Lower leg skin (tissue), 4 donors: Measurements from ENCODE around the gene UBAC2. TPM values are rescaled to one million over a fixed set of nuclear protein-coding genes. Genes with fewer than 3 reads are reported as not detected.

Experiments used
- DNase-seq, 2 donors: peaks; one replicate each; pipeline ENCODE4 v3.0.0-alpha.2; 2019; ENCODE audit warnings: low spot score in 2 of 2
- H3K4me3 ChIP-seq: fragments of 200-600 bp; sonication (generic); 2 replicates; pipeline ENCODE4 v1.5.1; 2017; ENCODE audit warnings: mild to moderate bottlenecking, low read depth; ENCODE audit not compliant: poor library complexity, severe bottlenecking
- POLR2A ChIP-seq, 2 donors: fragments of 450-650 bp; IDR thresholded peaks; one replicate each; pipeline ENCODE4 v1.6.1; 2016 to 2017; ENCODE audit warnings: antibody characterized with exemption in 2 of 2, mild to moderate bottlenecking in 1 of 2, moderate library complexity in 1 of 2
- WGBS, 2 donors: methylation state at CpG; one replicate each; pipeline ENCODE4 v1.1.5; 2018; 5-methylcytosine and 5-hydroxymethylcytosine counted together
- intact Hi-C: fragments of 100-400 bp; cut with DNase I; formaldehyde crosslinking; loops from one replicate; pipeline ENCODE4 v1.15.0; 2023; ENCODE audit warnings: low total_unique reads
- total RNA-seq, 4 donors: library from RNA; depleted of rRNA; stranded (reverse); fragments of >200 nt; gene quantifications; one replicate each; pipeline ENCODE4 v1.1.0, GENCODE V29; 2016
- TF ChIP-seq, protein P1 (sequence below), 3 donors: fragments of 450-650 bp; IDR thresholded peaks; one replicate each; pipeline ENCODE4 v1.5.1; 2016; ENCODE audit warnings: antibody characterized with exemption in 3 of 3, mild to moderate bottlenecking in 3 of 3, moderate library complexity in 2 of 3

The UBAC2 gene
- total RNA-seq, 4 donors from 2014 or later, result 94.8 to 125 (median 106) TPM

DNA sequence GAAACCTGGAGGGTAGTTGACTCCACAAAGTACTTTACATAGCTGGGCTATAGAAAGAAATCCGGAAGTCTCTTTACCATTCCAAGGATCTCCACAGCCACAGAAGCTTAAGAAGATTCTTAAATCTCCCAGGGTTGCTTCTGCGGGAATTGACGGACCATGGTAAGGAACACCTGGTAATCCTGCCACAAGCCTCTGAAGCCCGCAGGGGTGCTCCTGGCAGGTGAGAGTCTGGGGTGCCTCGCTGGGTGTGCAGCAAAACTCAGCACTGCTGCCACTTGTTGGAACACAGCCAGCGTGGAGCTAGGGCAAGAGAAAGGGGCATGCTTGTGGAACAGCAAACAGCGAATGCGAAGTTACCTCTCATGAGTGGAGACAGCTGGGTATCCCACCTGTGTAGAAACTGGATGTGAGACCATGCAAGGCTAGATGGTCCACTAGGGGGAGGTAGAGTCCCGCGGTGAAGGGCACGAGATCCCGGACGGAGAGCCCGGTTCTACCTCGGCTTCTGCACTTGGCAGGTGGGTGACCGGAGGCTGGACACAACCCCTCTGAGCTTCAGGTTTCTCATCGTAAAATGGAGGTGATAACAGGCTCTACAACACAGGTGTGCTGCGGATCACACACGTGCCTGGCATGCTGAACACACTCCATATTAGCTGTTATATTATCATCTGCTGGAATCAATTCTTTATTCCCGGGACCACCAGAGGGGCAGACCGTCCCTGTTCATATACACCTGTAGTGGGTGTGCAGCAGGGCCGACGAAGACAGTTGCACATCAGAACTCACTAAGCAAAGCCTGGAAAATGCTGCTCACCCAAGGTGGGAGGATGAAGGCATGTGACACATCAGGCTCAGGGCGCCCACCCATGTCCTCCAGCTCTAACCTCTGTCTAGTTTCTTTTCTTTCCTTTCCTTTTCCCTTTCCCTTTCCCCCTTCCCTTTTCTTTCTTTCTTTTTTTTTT is 24.1 kb upstream of the UBAC2 start:
- no peak overlapping the region for H3K4me3 ChIP-seq
- peak; percentile 65 to 94 for DNase-seq
- intact Hi-C loops, result loop anchor here (5.0 kb wide), 1 partner anchor 86 kb away; no protein-coding TSS in a partner anchor
- TF ChIP-seq POLR2A (IDR thresholded peaks at IDR 0.05), result no peak
- TF ChIP-seq, protein P1, sequence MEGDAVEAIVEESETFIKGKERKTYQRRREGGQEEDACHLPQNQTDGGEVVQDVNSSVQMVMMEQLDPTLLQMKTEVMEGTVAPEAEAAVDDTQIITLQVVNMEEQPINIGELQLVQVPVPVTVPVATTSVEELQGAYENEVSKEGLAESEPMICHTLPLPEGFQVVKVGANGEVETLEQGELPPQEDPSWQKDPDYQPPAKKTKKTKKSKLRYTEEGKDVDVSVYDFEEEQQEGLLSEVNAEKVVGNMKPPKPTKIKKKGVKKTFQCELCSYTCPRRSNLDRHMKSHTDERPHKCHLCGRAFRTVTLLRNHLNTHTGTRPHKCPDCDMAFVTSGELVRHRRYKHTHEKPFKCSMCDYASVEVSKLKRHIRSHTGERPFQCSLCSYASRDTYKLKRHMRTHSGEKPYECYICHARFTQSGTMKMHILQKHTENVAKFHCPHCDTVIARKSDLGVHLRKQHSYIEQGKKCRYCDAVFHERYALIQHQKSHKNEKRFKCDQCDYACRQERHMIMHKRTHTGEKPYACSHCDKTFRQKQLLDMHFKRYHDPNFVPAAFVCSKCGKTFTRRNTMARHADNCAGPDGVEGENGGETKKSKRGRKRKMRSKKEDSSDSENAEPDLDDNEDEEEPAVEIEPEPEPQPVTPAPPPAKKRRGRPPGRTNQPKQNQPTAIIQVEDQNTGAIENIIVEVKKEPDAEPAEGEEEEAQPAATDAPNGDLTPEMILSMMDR (IDR thresholded peaks at IDR 0.05), result peak in 1 of 3 donors; percentile 88
- WGBS, 2 donors, result 21 to 22% methylated on average over 23 to 24 of the region's 24 CpGs

- no peak overlapping the region for H3K4me3 ChIP-seq
- no peak for TF ChIP-seq POLR2A (IDR thresholded peaks at IDR 0.05)
- TF ChIP-seq, protein P1 (IDR thresholded peaks at IDR 0.05), result no peak
- intact Hi-C loops, result loop anchor here (5.0 kb wide), 1 partner anchor 84 kb away; no protein-coding TSS in a partner anchor
- 30 to 38% methylated on average over 4 of the region's 4 CpGs for WGBS, 2 donors
- DNase-seq, result no peak
Observed at GRCh38 chr13:99178636-99179035, 22.0 kb upstream of the UBAC2 start.

- no peak overlapping the region for H3K4me3 ChIP-seq
- intact Hi-C loops, result loop anchor here (5.0 kb wide), 1 partner anchor 83 kb away; no protein-coding TSS in a partner anchor
- DNase-seq, result no peak
- TF ChIP-seq, protein P1 (IDR thresholded peaks at IDR 0.05), result no peak
- TF ChIP-seq POLR2A (IDR thresholded peaks at IDR 0.05), result no peak
- WGBS, 2 donors, result 85 to 91% methylated on average over 3 of the region's 3 CpGs
Observed at GRCh38 chr13:99179460-99179859, 21.2 kb upstream of the UBAC2 start.

DNA sequence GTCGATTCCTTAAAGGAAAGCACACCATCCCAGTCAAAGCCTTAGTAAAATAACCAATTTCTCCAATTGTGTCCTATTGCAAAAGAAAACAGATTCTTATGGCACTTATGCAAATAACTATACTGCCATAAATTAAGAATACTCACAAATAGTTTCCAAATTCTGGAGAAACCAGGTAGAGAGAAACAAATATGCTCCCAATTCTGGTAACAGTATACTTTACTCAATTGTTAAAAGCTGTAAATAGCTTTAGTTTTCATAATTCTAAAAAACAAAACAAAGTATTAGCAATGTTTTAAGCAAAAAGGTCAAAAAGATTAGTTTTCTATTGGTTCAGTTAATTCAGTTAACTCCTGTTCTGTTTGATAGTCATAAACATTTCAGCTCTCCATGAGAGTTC is 18.2 kb upstream of the UBAC2 start:
- TF ChIP-seq POLR2A (IDR thresholded peaks at IDR 0.05), result no peak
- TF ChIP-seq, protein P1 (IDR thresholded peaks at IDR 0.05), result no peak
- WGBS, 2 donors, result 93 to 95% methylated on average over 1 of the region's 1 CpG
- H3K4me3 ChIP-seq, result no peak overlapping the region
- intact Hi-C loops, result no loop called here
- no peak for DNase-seq

DNA sequence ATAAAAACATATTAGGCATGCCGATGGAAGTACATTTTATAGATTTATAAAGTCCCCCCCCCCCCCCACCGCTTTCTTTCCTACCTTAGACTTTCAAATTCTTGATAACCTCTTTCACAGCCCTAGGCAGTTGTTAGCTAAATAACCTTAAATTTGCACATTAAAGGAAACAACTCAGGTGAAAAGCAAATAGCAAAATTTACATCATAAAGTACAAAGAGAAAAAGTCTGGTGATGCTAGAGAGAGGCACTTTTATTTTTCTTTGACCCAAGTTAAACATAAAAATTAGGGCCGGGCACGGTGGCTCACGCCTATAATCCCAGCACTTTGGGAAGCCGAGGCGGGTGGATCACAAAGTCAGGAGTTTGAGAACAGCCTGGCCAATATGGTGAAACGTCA is 15.0 kb upstream of the UBAC2 start:
- intact Hi-C loops, result no loop called here
- no peak overlapping the region for H3K4me3 ChIP-seq
- no peak for DNase-seq
- TF ChIP-seq, protein P1 (IDR thresholded peaks at IDR 0.05), result no peak
- TF ChIP-seq POLR2A (IDR thresholded peaks at IDR 0.05), result no peak
- 71 to 79% methylated on average over 8 of the region's 8 CpGs for WGBS, 2 donors
